ENCODE results near the gene OR11H7. TPM values are rescaled to one million over a fixed set of nuclear protein-coding genes. Genes with fewer than 3 reads are reported as not detected.
"Not testable (repeated sequence)": the region's sequence is repeated elsewhere in the genome, so short reads cannot be mapped to it uniquely, and the experiment has no call there.

Gene OR11H7
- total RNA-seq, 2 donors from 2014 or later = not detected

- intact Hi-C loops (cut with DNase I); DNase-seq (ENCODE audit: low spot score): not testable (repeated sequence)
Observed at GRCh38 chr14:20264361-20264760, 35.6 kb downstream of the OR11H7 start.

GRCh38 chr14:20274062-20274461 lies 45.3 kb downstream of the OR11H7 start:
- intact Hi-C loops (cut with DNase I) = no loop called here
- DNase-seq (ENCODE audit: low spot score) = no peak

GRCh38 chr14:20277409-20277808 lies 48.6 kb downstream of the OR11H7 start:
- intact Hi-C loops (cut with DNase I) = no loop called here
- DNase-seq (ENCODE audit: low spot score) = no peak

GRCh38 chr14:20278414-20278813 lies 49.6 kb downstream of the OR11H7 start:
- no peak for DNase-seq (ENCODE audit: low spot score)
- intact Hi-C loops (cut with DNase I) = no loop called here

GRCh38 chr14:20280265-20280664 lies 51.5 kb downstream of the OR11H7 start:
- DNase-seq (ENCODE audit: low spot score); intact Hi-C loops (cut with DNase I): not testable (repeated sequence)

Other genes with a start within 250 kb of the OR11H7 start
- not detected for gene OR4Q2, start 226.8 kb upstream of the OR11H7 start, total RNA-seq
- not detected for gene OR4K14, start 209.7 kb upstream of the OR11H7 start, total RNA-seq
- not detected for gene OR4K13, start 192.9 kb upstream of the OR11H7 start, total RNA-seq
- gene OR4L1, start 168.9 kb upstream of the OR11H7 start, total RNA-seq = not detected
- not detected for gene OR4K17, start 118.2 kb upstream of the OR11H7 start, total RNA-seq
- not detected for gene OR4N5, start 90.2 kb upstream of the OR11H7 start, total RNA-seq
- not detected for gene OR11G2, start 38.1 kb upstream of the OR11H7 start, total RNA-seq
- not detected for gene OR11H6, start 5.3 kb upstream of the OR11H7 start, total RNA-seq
- not detected for gene OR11H4, start 10.3 kb downstream of the OR11H7 start, total RNA-seq
- gene TTC5, start 77.0 kb downstream of the OR11H7 start, total RNA-seq = 10 to 100 TPM; 12.4 to 15.0 TPM
- gene CCNB1IP1, start 104.3 kb downstream of the OR11H7 start, total RNA-seq = 10 to 100 TPM; 28.9 to 31.1 TPM
- 10 to 100 TPM; 11.9 to 15.5 TPM for gene PARP2, start 114.7 kb downstream of the OR11H7 start, total RNA-seq
- gene TEP1, start 184.5 kb downstream of the OR11H7 start, total RNA-seq = 10 to 100 TPM; 36.1 to 38.7 TPM
- 1 to 10 TPM in 1 of 2 donors, under 1 TPM in 1; 0.52 to 1.2 TPM for gene KLHL33, start 207.2 kb downstream of the OR11H7 start, total RNA-seq
- gene OSGEP, start 225.8 kb downstream of the OR11H7 start, total RNA-seq = 10 to 100 TPM; 24.4 to 28.7 TPM
- 10 to 100 TPM; 74.3 to 96.2 TPM for gene APEX1, start 226.2 kb downstream of the OR11H7 start, total RNA-seq
- 10 to 100 TPM; 25.3 to 27.5 TPM for gene PIP4P1, start 232.5 kb downstream of the OR11H7 start, total RNA-seq
- gene PNP, start 240.4 kb downstream of the OR11H7 start, total RNA-seq = 10 to 100 TPM; 17.1 to 34.1 TPM

Measured in posterior vena cava (tissue), 2 donors.